Panc1 (cell line): Measurements from ENCODE around the gene LRP3. TPM values are rescaled to one million over a fixed set of nuclear protein-coding genes. Genes with fewer than 3 reads are reported as not detected.

Source experiments
- ATAC-seq: fragments of 200-7000 bp; cut with Tn5 transposase; 2 replicates; pipeline ENCODE4 v1.9.1; 2020; ENCODE audit warnings: mild to moderate bottlenecking, moderate library complexity
- BruUV-seq: library from RNA; stranded (reverse); fragments of 400-500 nt; replicated peaks from 2 replicates; lab custom pipeline; 2021; lab: Mats Ljungman, UMichigan
- CTCF ChIA-PET: fragments of 300-600 bp; sonication (Branson Sonifier 250); formaldehyde crosslinking; loops from one replicate; lab custom pipeline; 2022; ENCODE audit warnings: antibody characterized with exemption; lab: Charles Lee
- POLR2A ChIA-PET: fragments of 300-600 bp; sonication (Branson Sonifier 250); formaldehyde crosslinking; loops from one replicate; lab custom pipeline; 2022; ENCODE audit warnings: antibody characterized with exemption; lab: Charles Lee
- DNase-seq: peaks from one replicate; pipeline ENCODE4 v3.0.0-alpha.2; 2010; ENCODE audit warnings: low read depth, low spot score
- H3K27ac ChIP-seq: 2 replicates; pipeline ENCODE4 v1.5.1; 2011; ENCODE audit warnings: mild to moderate bottlenecking, low read length, inconsistent platforms
- H3K27me3 ChIP-seq: fragments of 200-500 bp; sonication (Bioruptor generic); 2 replicates; pipeline ENCODE4 v1.6.0; 2014; ENCODE audit warnings: low read length, inconsistent platforms; ENCODE audit not compliant: control insufficient read depth, insufficient read depth
- H3K36me3 ChIP-seq: fragments of 200-500 bp; sonication (Bioruptor generic); 2 replicates; pipeline ENCODE4 v1.5.1; 2014; ENCODE audit warnings: inconsistent platforms, mild to moderate bottlenecking, low read length, moderate library complexity; ENCODE audit not compliant: control insufficient read depth, insufficient read depth
- H3K4me1 ChIP-seq: 2 replicates; pipeline ENCODE4 v1.5.1; 2011; ENCODE audit warnings: inconsistent platforms, mild to moderate bottlenecking, low read length, moderate library complexity; ENCODE audit not compliant: control insufficient read depth, insufficient read depth
- H3K4me3 ChIP-seq, 2 experiments: 2 replicates each; pipeline ENCODE4 v1.5.1; 2011 to 2012; ENCODE audit warnings: low read depth in 2 of 2, low read length in 2 of 2, mild to moderate bottlenecking in 2 of 2, inconsistent platforms in 1 of 2, moderate library complexity in 1 of 2
- H3K9me3 ChIP-seq: fragments of 200-500 bp; sonication (Bioruptor generic); 2 replicates; pipeline ENCODE4 v1.5.1; 2014; ENCODE audit warnings: low read depth, mild to moderate bottlenecking, inconsistent platforms, low read length, moderate library complexity; ENCODE audit not compliant: control insufficient read depth, insufficient read depth
- POLR2AphosphoS5 ChIP-seq: IDR thresholded peaks from 2 replicates; pipeline ENCODE4 v1.6.1; 2012; ENCODE audit warnings: mild to moderate bottlenecking, low read depth, low read length, moderate library complexity
- SIN3A ChIP-seq: IDR thresholded peaks from 2 replicates; pipeline ENCODE4 v1.6.1; 2012; ENCODE audit warnings: low read depth, mild to moderate bottlenecking, low read length, moderate library complexity, borderline replicate concordance; ENCODE audit not compliant: insufficient read depth
- TCF7L2 ChIP-seq: IDR thresholded peaks from 2 replicates; pipeline ENCODE4 v1.6.1; 2011; ENCODE audit warnings: mild to moderate bottlenecking, low read depth, low read length, inconsistent platforms
- in situ Hi-C: cut with HindIII; loops from 2 replicates; pipeline ENCODE4 v1.10.0; 2016; ENCODE audit warnings: low sequenced_read_pairs, low pct_unique_long_range_greater_than_20kb
- intact Hi-C: fragments of 100-400 bp; cut with micrococcal nuclease; formaldehyde crosslinking; loops from one replicate; pipeline ENCODE4 v1.10.0; 2022; ENCODE audit not compliant: unreplicated experiment
- total RNA-seq: library from RNA; stranded (reverse); gene quantifications from one replicate; pipeline ENCODE4 v1.2.1, GENCODE V29; 2021; ENCODE audit not compliant: unreplicated experiment
- TF ChIP-seq, protein P1 (sequence below): fragments of 450-650 bp; IDR thresholded peaks from 2 replicates; pipeline ENCODE4 v1.5.1; 2017; ENCODE audit warnings: mild to moderate bottlenecking
- TF ChIP-seq, protein P2 (sequence below), 2 experiments: IDR thresholded peaks; 2 replicates each; pipeline ENCODE4 v1.6.1; 2011 to 2012; ENCODE audit warnings: low read depth in 2 of 2, control low read depth in 1 of 2, low read length in 1 of 2, mild to moderate bottlenecking in 1 of 2, moderate library complexity in 1 of 2; ENCODE audit not compliant: insufficient read depth in 1 of 2

Gene LRP3
- total RNA-seq, 1 experiment from 2014 or later = 28.6 TPM

DNA sequence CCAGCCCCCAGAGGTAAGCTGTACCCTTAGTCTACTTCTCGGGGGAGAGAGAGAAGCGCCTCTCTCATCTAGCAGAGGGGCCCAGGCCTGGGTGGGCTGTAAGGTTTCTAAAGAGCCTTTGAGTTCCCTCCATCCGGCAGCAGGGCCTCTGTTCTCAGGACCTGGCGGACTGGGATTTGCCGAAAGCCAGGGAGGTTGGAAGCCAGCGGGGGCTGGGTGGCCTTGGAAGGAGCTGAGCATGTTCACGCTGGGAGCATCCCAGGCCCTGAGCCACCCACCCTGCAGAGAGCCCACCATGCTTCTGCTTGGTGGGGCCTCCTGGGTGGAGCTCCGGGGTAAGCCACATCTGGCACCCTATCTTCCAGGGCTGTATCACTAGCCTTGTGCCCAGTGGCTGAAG lies 23.8 kb downstream of the LRP3 start:
- ATAC-seq = no peak
- H3K27me3 ChIP-seq = no peaks in the 10 kb centered on the region; the same call in 1 of the 2 replicates
- CTCF ChIA-PET = no interaction called here
- in situ Hi-C loops (no loop called here), intact Hi-C loops (no loop called here)
- H3K36me3 ChIP-seq = no peaks in the 10 kb centered on the region
- H3K27ac ChIP-seq = no peak overlapping the region
- no peaks in the 10 kb centered on the region for H3K4me1 ChIP-seq
- TF ChIP-seq, protein P1, sequence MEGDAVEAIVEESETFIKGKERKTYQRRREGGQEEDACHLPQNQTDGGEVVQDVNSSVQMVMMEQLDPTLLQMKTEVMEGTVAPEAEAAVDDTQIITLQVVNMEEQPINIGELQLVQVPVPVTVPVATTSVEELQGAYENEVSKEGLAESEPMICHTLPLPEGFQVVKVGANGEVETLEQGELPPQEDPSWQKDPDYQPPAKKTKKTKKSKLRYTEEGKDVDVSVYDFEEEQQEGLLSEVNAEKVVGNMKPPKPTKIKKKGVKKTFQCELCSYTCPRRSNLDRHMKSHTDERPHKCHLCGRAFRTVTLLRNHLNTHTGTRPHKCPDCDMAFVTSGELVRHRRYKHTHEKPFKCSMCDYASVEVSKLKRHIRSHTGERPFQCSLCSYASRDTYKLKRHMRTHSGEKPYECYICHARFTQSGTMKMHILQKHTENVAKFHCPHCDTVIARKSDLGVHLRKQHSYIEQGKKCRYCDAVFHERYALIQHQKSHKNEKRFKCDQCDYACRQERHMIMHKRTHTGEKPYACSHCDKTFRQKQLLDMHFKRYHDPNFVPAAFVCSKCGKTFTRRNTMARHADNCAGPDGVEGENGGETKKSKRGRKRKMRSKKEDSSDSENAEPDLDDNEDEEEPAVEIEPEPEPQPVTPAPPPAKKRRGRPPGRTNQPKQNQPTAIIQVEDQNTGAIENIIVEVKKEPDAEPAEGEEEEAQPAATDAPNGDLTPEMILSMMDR = no peak
- TF ChIP-seq TCF7L2 = no peak
- TF ChIP-seq SIN3A = no peak
- no peak for TF ChIP-seq POLR2AphosphoS5
- TF ChIP-seq, protein P2, sequence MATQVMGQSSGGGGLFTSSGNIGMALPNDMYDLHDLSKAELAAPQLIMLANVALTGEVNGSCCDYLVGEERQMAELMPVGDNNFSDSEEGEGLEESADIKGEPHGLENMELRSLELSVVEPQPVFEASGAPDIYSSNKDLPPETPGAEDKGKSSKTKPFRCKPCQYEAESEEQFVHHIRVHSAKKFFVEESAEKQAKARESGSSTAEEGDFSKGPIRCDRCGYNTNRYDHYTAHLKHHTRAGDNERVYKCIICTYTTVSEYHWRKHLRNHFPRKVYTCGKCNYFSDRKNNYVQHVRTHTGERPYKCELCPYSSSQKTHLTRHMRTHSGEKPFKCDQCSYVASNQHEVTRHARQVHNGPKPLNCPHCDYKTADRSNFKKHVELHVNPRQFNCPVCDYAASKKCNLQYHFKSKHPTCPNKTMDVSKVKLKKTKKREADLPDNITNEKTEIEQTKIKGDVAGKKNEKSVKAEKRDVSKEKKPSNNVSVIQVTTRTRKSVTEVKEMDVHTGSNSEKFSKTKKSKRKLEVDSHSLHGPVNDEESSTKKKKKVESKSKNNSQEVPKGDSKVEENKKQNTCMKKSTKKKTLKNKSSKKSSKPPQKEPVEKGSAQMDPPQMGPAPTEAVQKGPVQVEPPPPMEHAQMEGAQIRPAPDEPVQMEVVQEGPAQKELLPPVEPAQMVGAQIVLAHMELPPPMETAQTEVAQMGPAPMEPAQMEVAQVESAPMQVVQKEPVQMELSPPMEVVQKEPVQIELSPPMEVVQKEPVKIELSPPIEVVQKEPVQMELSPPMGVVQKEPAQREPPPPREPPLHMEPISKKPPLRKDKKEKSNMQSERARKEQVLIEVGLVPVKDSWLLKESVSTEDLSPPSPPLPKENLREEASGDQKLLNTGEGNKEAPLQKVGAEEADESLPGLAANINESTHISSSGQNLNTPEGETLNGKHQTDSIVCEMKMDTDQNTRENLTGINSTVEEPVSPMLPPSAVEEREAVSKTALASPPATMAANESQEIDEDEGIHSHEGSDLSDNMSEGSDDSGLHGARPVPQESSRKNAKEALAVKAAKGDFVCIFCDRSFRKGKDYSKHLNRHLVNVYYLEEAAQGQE (IDR thresholded peaks at IDR 0.05; ENCODE audit: insufficient read depth in 1 of 2, low read depth in 2 of 2, low read length in 1 of 2) = no peak
- no peak overlapping the region for H3K4me3 ChIP-seq
- no peak for DNase-seq
- POLR2A ChIA-PET = no interaction called here
- no TSS peak for BruUV-seq
- no peaks in the 10 kb centered on the region for H3K9me3 ChIP-seq

DNA sequence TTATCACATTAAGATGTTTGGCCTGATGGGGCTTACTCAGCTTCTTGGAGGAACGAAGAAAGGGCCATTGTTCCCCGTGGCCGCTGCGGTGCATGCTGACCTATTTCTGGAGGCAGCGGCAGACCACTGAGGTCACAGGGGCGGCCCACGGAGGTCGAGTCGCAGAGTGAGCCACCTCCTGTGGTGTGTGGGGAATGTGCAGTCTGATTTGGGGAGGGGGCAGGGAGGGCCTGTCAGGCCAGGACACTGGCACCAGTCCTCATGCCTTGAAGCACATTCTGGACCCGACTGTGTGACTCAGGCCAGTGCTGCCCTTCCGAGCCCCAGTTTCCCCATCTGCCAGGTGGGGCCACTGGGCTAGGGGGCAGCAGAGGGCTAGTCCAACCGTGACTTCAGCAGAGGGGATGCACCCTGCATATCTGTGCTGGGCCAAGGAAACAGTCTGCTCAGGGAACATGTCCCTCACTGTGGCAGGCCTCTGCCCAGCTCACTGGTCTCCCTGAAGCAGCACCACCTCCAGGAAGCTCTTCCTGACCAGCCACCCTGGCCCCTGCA lies 25.2 kb downstream of the LRP3 start:
- TF ChIP-seq, protein P1 = peak; percentile 79; the same call in 1 of the 2 replicates
- TF ChIP-seq, protein P2 (IDR thresholded peaks at IDR 0.05; ENCODE audit: insufficient read depth in 1 of 2, low read depth in 2 of 2, low read length in 1 of 2) = no peak
- no peak for TF ChIP-seq TCF7L2
- no peak for TF ChIP-seq POLR2AphosphoS5
- no peak for TF ChIP-seq SIN3A
- in situ Hi-C loops = no loop called here
- no peaks in the 10 kb centered on the region for H3K4me1 ChIP-seq
- H3K27me3 ChIP-seq = no peaks in the 10 kb centered on the region; the same call in 1 of the 2 replicates
- no peak overlapping the region for H3K4me3 ChIP-seq
- POLR2A ChIA-PET = interaction anchor here (0.5 kb wide), 1 partner anchor 20 kb away, joined by 5 read pairs; no protein-coding TSS in a partner anchor
- H3K9me3 ChIP-seq = no peaks in the 10 kb centered on the region
- no peak overlapping the region for H3K27ac ChIP-seq
- no peaks in the 10 kb centered on the region for H3K36me3 ChIP-seq
- no TSS peak for BruUV-seq
- ATAC-seq (peak; percentile 32), DNase-seq (no peak)
- CTCF ChIA-PET = interaction anchor here (0.6 kb wide), 2 partner anchors 10 to 197 kb away, joined by 3 read pairs; no protein-coding TSS in a partner anchor
- intact Hi-C loops = no loop called here
